Measurements from ENCODE around the gene MSX2.

GRCh38 chr5:174732036-174733020 is 7.9 kb downstream of the MSX2 start:
- TF ChIP-seq CTCF (IDR thresholded peaks at IDR 0.05) (no peak), POLR2A (IDR thresholded peaks at IDR 0.05) (no peak), EP300 (IDR thresholded peaks at IDR 0.05) (no peak)

All from tibial nerve (tissue), 4 donors.